Naive thymus-derived CD4-positive, alpha-beta T cell (primary cell): ENCODE results near the gene GPC4. TPM values are rescaled to one million over a fixed set of nuclear protein-coding genes. Genes with fewer than 3 reads are reported as not detected.

ENCODE experiments used
- ATAC-seq: fragments of 150-1000 bp; cut with Tn5 transposase; 2 replicates; pipeline ENCODE4 v1.10.0; 2021; ENCODE audit warnings: mild to moderate bottlenecking, moderate library complexity
- CTCF ChIA-PET: fragments of 350-600 bp; sonication (Branson Sonifier 250); formaldehyde crosslinking; loops from one replicate; lab custom pipeline; 2021; ENCODE audit warnings: antibody characterized with exemption; lab: Charles Lee
- POLR2A ChIA-PET: fragments of 350-600 bp; sonication (Branson Sonifier 250); formaldehyde crosslinking; loops from one replicate; lab custom pipeline; 2021; ENCODE audit warnings: antibody characterized with exemption, inconsistent platforms; lab: Charles Lee
- DNase-seq, 9 donors: peaks; one replicate each; pipeline versions ENCODE4 v3.0.0 to v3.0.0-alpha.2; 2020 to 2022; ENCODE audit warnings: mixed read lengths in 1 of 9
- H3K27ac ChIP-seq: one replicate; pipeline ENCODE4 v1.7.0; 2013; ENCODE audit warnings: mild to moderate bottlenecking, low read depth, low read length, moderate library complexity
- H3K27me3 ChIP-seq, 2 donors: one replicate each; pipeline ENCODE4 v1.7.0; 2013; ENCODE audit warnings: low read length in 2 of 2, mild to moderate bottlenecking in 2 of 2, moderate library complexity in 2 of 2; ENCODE audit not compliant: control insufficient read depth in 2 of 2, insufficient read depth in 2 of 2
- H3K36me3 ChIP-seq, 3 experiments: 1 replicate in 2 of 3; 2 replicates in 1 of 3; pipeline ENCODE4 v1.7.0; 2013; ENCODE audit warnings: low read length in 3 of 3, mild to moderate bottlenecking in 3 of 3, moderate library complexity in 1 of 3; ENCODE audit not compliant: insufficient read depth in 3 of 3, control insufficient read depth in 2 of 3
- H3K4me1 ChIP-seq, 2 donors: one replicate each; pipeline ENCODE4 v1.7.0; 2013; ENCODE audit warnings: low read length in 2 of 2, mild to moderate bottlenecking in 2 of 2, moderate library complexity in 1 of 2; ENCODE audit not compliant: control insufficient read depth in 2 of 2, insufficient read depth in 2 of 2
- H3K4me3 ChIP-seq: 2 replicates; pipeline ENCODE4 v1.7.0; 2013; ENCODE audit warnings: mild to moderate bottlenecking, low read length
- H3K9me3 ChIP-seq, 3 experiments: 1 replicate in 2 of 3; 2 replicates in 1 of 3; pipeline ENCODE4 v1.7.0; 2013; ENCODE audit warnings: low read length in 3 of 3; ENCODE audit not compliant: control insufficient read depth in 2 of 3
- H3K27ac Mint-ChIP-seq, 9 donors: one replicate each; pipeline ENCODE4 v1.8.0; 2020 to 2022; ENCODE audit warnings: mixed read lengths in 9 of 9, mild to moderate bottlenecking in 8 of 9, moderate library complexity in 5 of 9, inconsistent platforms in 2 of 9
- H3K27me3 Mint-ChIP-seq, 5 donors: one replicate each; pipeline ENCODE4 v1.8.0; 2021 to 2022; ENCODE audit warnings: mixed read lengths in 5 of 5, mild to moderate bottlenecking in 1 of 5
- H3K36me3 Mint-ChIP-seq, 5 donors: one replicate each; pipeline ENCODE4 v1.8.0; 2020 to 2022; ENCODE audit warnings: mixed read lengths in 5 of 5, mild to moderate bottlenecking in 3 of 5, inconsistent platforms in 1 of 5
- H3K4me1 Mint-ChIP-seq, 7 donors: one replicate each; pipeline ENCODE4 v1.8.0; 2020 to 2022; ENCODE audit warnings: mixed read lengths in 7 of 7, mild to moderate bottlenecking in 3 of 7, inconsistent platforms in 1 of 7
- H3K4me3 Mint-ChIP-seq, 10 donors: one replicate each; pipeline ENCODE4 v1.8.0; 2020 to 2022; ENCODE audit warnings: mild to moderate bottlenecking in 10 of 10, mixed read lengths in 10 of 10, moderate library complexity in 6 of 10, inconsistent platforms in 2 of 10
- H3K9me3 Mint-ChIP-seq, 11 donors: one replicate each; pipeline ENCODE4 v1.8.0; 2020 to 2022; ENCODE audit warnings: mixed read lengths in 11 of 11, mild to moderate bottlenecking in 4 of 11, inconsistent platforms in 1 of 11, moderate library complexity in 1 of 11
- intact Hi-C, 2 donors: fragments of 100-400 bp; cut with micrococcal nuclease; formaldehyde crosslinking; loops; one replicate each; pipeline ENCODE4 v1.15.1; 2023
- polyA plus RNA-seq, 2 donors: library from polyadenylated mRNA; unstranded; fragments of 300-500 nt; fragmentation: Illumina TruSeq; gene quantifications; one replicate each; pipeline ENCODE4 v1.2.3, GENCODE V29; 2021
- total RNA-seq, 6 experiments: library from RNA in 5 of 6; stranded (reverse) in 5 of 6; gene quantifications; 1 replicate in 5 of 6; 2 replicates in 1 of 6; pipeline ENCODE4 v1.2.3 and lab custom pipeline; 2021 to 2026

The GPC4 gene
- total and polyA plus RNA-seq, 7 experiments from 2014 or later, result 0.20 TPM; not detected in 6

DNA sequence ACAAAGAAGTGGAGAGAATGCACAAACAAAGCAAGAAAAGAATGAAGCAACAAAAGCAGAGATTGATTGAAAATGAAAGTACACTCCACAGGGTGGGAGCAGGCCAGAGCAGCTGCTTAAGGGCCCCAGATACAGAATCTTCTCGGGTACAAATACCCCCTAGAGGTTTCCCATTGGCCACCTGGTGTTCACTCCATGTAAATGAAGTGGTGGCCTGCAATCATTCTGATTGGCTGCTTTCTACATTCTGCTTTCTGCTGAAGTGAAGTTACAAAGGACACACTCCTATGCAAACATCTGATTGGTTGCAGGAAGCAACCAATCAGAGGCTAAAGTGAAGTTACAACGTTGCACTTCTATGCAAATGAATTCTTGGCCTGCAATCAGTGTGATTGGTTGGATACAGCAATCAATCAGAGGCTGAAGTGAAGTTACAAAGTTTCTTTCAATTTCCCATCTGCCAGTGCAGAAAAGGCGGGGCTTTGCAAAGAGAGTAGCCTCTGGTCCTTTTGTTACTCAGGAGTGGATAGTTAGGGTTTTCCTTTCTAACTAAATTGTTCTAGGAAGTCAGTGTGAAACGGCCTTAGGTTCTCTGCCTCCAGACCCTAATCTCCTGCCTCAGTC lies 19.0 kb upstream of the GPC4 start:
- Histone ChIP-seq H3K4me1 (no peaks in the 10 kb centered on the region), H3K4me3 (no peak overlapping the region), H3K27me3 (no peaks in the 10 kb centered on the region), H3K36me3 (no peaks in the 10 kb centered on the region), H3K9me3 (no peaks in the 10 kb centered on the region), H3K27ac (no peak overlapping the region)
- CTCF ChIA-PET, result no interaction called here
- intact Hi-C loops, result no loop called here
- no peak overlapping the region for H3K27ac Mint-ChIP-seq
- POLR2A ChIA-PET, result no interaction called here
- H3K4me1 Mint-ChIP-seq, result peaks cover 0 to 2% (median 0%) of the 10 kb centered on the region in 7 donors
- no peaks in the 10 kb centered on the region for H3K27me3 Mint-ChIP-seq
- no peak for DNase-seq
- no peak overlapping the region for H3K4me3 Mint-ChIP-seq
- ATAC-seq, result no peak
- H3K9me3 Mint-ChIP-seq, result peaks cover 0 to 2% (median 0%) of the 10 kb centered on the region in 11 donors
- H3K36me3 Mint-ChIP-seq, result no peaks in the 10 kb centered on the region

DNA sequence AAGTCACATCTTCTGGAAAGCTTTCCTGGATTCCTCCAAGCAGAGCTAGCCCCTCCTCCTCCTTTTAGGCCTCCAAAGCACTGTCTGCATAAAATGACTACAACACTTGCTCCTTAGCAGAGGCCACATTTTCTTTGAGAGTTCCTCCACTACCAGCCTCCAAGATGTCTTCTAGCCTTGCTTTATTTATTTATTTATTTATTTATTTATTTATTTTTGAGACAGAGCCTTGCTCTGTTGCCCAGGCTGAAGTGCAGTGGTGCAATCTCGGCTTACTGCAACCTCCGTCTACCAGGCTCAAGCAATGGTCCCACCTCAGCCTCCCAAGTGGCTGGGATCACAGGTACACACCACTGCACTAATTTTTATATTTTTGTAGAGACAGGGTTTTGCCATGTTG lies 4.6 kb upstream of the GPC4 start:
- Histone ChIP-seq H3K36me3 (no peaks in the 10 kb centered on the region), H3K9me3 (no peaks in the 10 kb centered on the region), H3K4me3 (no peak overlapping the region), H3K27ac (no peak overlapping the region), H3K27me3 (no peaks in the 10 kb centered on the region), H3K4me1 (no peaks in the 10 kb centered on the region)
- DNase-seq (no peak), ATAC-seq (no peak)
- H3K9me3 Mint-ChIP-seq, result peaks cover 0 to 4% (median 0%) of the 10 kb centered on the region in 11 donors
- CTCF ChIA-PET, result no interaction called here
- POLR2A ChIA-PET, result no interaction called here
- intact Hi-C loops, result no loop called here
- H3K4me1 Mint-ChIP-seq, result peaks cover 0 to 14% (median 0%) of the 10 kb centered on the region in 7 donors
- peaks cover 0 to 5% (median 0%) of the 10 kb centered on the region in 5 donors for H3K36me3 Mint-ChIP-seq
- H3K27ac Mint-ChIP-seq, result no peak overlapping the region
- H3K4me3 Mint-ChIP-seq, result no peak overlapping the region
- H3K27me3 Mint-ChIP-seq, result peaks cover 29 to 38% (median 32%) of the 10 kb centered on the region in 5 donors

DNA sequence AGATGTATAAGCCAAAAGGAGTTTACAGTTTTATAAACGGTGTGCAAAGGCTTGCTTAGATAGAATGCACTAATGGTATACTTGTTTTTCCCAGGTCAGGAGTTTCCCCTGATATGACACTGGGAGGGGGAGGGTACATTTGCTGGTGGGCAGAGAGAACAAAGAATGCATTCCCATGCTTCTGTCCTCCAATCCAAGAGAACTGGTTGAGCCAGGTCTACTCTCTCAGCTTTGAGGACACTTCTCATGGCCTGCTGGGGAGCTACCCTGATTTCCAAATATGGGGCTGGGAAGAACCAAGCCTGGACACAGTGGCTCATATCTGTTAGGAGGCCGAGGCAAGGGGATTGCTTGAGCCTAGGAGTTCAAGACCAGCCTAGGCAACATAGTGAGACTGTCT lies 3.3 kb upstream of the GPC4 start:
- no peak overlapping the region for H3K4me3 Mint-ChIP-seq
- no peak overlapping the region for H3K27ac Mint-ChIP-seq
- DNase-seq (no peak), ATAC-seq (no peak)
- Histone ChIP-seq H3K27ac (no peak overlapping the region), H3K4me1 (no peaks in the 10 kb centered on the region), H3K4me3 (no peak overlapping the region), H3K27me3 (no peaks in the 10 kb centered on the region), H3K36me3 (no peaks in the 10 kb centered on the region), H3K9me3 (no peaks in the 10 kb centered on the region)
- H3K36me3 Mint-ChIP-seq, result peaks cover 0 to 5% (median 0%) of the 10 kb centered on the region in 5 donors
- H3K9me3 Mint-ChIP-seq, result peaks cover 0 to 4% (median 0%) of the 10 kb centered on the region in 11 donors
- ChIA-PET CTCF (no interaction called here), POLR2A (no interaction called here)
- peaks cover 0 to 20% (median 4%) of the 10 kb centered on the region in 7 donors for H3K4me1 Mint-ChIP-seq
- intact Hi-C loops, result no loop called here
- peaks cover 32 to 46% (median 41%) of the 10 kb centered on the region in 5 donors for H3K27me3 Mint-ChIP-seq

DNA sequence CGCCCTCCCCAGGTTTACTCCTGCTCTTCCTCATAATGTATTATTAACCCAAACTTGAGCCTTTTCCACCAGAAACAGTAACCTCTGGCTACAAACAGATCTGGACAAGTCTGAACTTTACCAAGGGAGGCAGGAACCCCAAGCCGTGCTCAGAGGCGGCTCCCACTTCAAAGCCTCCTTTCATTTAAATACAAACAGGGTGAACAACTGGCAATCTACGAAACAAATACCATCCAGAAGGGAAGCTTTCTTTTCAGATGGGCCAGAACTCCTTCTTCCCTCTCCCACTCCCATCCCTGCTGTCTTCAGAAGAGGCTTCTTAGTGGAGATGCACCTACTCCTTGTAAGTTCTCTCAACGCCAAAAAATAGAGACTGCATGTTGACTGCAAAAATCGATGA lies 2.1 kb upstream of the GPC4 start:
- peaks cover 0 to 4% (median 0%) of the 10 kb centered on the region in 11 donors for H3K9me3 Mint-ChIP-seq
- peaks cover 0 to 5% (median 0%) of the 10 kb centered on the region in 5 donors for H3K36me3 Mint-ChIP-seq
- H3K4me3 Mint-ChIP-seq, result no peak overlapping the region
- ATAC-seq, result no peak
- intact Hi-C loops, result no loop called here
- peaks cover 0 to 20% (median 4%) of the 10 kb centered on the region in 7 donors for H3K4me1 Mint-ChIP-seq
- H3K27ac Mint-ChIP-seq, result no peak overlapping the region
- no peak overlapping the region for H3K27ac ChIP-seq
- H3K27me3 ChIP-seq, result no peaks in the 10 kb centered on the region
- no peak for DNase-seq
- peaks cover 32 to 55% (median 43%) of the 10 kb centered on the region in 5 donors for H3K27me3 Mint-ChIP-seq
- no peak overlapping the region for H3K4me3 ChIP-seq
- H3K36me3 ChIP-seq, result no peaks in the 10 kb centered on the region
- H3K4me1 ChIP-seq, result no peaks in the 10 kb centered on the region
- ChIA-PET CTCF (no interaction called here), POLR2A (no interaction called here)
- H3K9me3 ChIP-seq, result no peaks in the 10 kb centered on the region

DNA sequence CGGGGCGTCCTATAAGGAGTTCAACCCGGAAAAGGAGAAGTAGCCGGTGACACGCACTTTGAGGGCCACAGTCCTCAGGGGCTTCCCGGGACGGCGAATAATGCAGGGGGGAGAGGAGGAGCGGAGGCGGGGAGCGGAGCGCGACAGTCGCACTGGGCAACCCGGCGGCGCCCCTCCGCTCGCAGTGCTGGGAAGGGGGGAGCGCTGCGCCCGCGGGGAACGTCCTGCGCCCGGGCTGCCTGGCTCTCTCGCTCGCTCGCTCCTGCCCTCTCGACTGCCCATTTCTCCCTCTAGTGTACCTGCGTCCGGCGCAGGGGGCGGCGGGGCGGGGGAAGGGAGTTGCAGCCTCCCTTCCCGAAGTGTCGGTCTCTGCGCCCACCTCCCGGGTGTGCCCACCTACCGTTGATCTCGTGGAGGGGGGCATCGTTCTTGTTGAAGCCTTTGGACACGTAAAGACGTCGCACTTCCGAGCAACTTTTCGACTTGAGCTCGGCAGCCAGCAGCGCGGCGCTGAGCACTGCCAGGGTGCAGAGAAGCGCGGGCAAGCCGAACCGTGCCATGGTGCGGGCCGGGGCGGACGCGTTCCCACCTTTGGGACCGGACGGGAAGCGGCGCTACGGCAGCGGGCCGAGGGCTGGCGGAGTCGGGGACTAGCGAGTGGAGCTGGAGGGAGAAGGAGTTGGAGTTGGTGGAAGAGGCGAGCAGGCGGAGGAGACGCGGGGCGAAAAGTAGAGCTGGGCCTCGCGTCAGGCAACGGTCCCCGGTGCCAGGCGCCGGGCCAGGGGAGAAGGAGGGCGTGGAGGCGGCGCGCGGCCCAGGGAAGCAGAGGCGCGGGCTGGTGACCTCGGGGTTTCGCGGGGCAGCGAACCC lies 648 bp downstream of the GPC4 start:
- H3K4me1 Mint-ChIP-seq, result peaks cover 0 to 20% (median 4%) of the 10 kb centered on the region in 7 donors
- no peak for DNase-seq
- Histone ChIP-seq H3K4me1 (no peaks in the 10 kb centered on the region), H3K36me3 (no peaks in the 10 kb centered on the region), H3K27ac (no peak overlapping the region), H3K27me3 (no peaks in the 10 kb centered on the region), H3K9me3 (no peaks in the 10 kb centered on the region), H3K4me3 (no peak overlapping the region)
- H3K36me3 Mint-ChIP-seq, result peaks cover 0 to 5% (median 0%) of the 10 kb centered on the region in 5 donors
- POLR2A ChIA-PET, result no interaction called here
- H3K27me3 Mint-ChIP-seq, result peaks cover 20 to 58% (median 38%) of the 10 kb centered on the region in 5 donors
- H3K4me3 Mint-ChIP-seq, result peak overlapping the region in 9 of 10 donors; percentile 51 to 79 (median 70)
- no peak overlapping the region for H3K27ac Mint-ChIP-seq
- peaks cover 0 to 1% (median 0%) of the 10 kb centered on the region in 11 donors for H3K9me3 Mint-ChIP-seq
- CTCF ChIA-PET, result no interaction called here
- ATAC-seq, result peak; percentile 16
- intact Hi-C loops, result no loop called here

DNA sequence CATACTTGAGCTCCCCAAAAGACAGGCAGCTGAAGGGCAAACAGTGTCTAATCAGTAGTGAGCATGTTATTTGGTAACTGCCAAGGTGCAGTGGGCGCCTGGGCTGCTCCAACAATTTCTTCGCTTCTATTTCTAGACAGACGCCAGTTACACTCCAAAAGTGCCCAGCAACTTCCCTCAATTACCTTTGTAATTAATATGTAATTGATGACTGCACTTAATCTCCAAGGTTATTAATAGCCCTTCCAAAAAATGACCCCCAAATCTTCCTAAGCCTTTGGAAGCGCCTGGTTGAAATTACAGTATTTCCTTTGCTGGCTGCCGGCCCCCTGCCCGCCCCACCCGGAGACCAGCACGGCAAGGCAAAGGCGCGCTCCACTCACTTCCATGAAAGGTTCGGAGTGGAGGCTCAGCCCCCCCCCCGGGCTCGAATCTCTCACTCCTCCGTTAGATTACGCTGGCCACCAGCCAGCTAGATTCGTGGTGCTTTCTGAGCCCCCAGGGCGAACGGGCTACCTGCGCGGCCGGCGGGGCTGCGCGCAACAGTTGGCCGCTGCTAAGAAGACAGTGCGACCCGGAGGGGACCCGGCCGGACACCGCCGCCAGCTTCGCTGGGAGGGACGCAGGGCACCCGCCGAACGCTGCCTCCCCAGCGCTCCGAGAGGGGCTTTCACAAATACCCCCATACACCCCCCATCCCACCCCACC lies 1.9 kb downstream of the GPC4 start:
- POLR2A ChIA-PET, result no interaction called here
- intact Hi-C loops, result no loop called here
- no peaks in the 10 kb centered on the region for H3K9me3 Mint-ChIP-seq
- no peak overlapping the region for H3K4me3 ChIP-seq
- H3K36me3 ChIP-seq, result no peaks in the 10 kb centered on the region
- no peak overlapping the region for H3K27ac ChIP-seq
- peak overlapping the region in 4 of 10 donors; percentile 12 to 79 (median 62) for H3K4me3 Mint-ChIP-seq
- H3K36me3 Mint-ChIP-seq, result peaks cover 0 to 5% (median 0%) of the 10 kb centered on the region in 5 donors
- CTCF ChIA-PET, result no interaction called here
- no peak overlapping the region for H3K27ac Mint-ChIP-seq
- peaks cover 0 to 20% (median 4%) of the 10 kb centered on the region in 7 donors for H3K4me1 Mint-ChIP-seq
- H3K4me1 ChIP-seq, result no peaks in the 10 kb centered on the region
- ATAC-seq (no peak), DNase-seq (no peak)
- H3K9me3 ChIP-seq, result no peaks in the 10 kb centered on the region
- H3K27me3 Mint-ChIP-seq, result peaks cover 13 to 58% (median 33%) of the 10 kb centered on the region in 5 donors
- H3K27me3 ChIP-seq, result no peaks in the 10 kb centered on the region
